B cell (primary cell): Measurements from ENCODE around the gene TEX19.

Source experiments
- CTCF ChIP-seq: fragments of 200-600 bp; IDR thresholded peaks from one replicate; pipeline ENCODE4 v1.8.0; 2022; ENCODE audit warnings: antibody characterized with exemption, mild to moderate bottlenecking
- EZH2 ChIP-seq: IDR thresholded peaks from 2 replicates; pipeline ENCODE4 v1.6.1; 2012; ENCODE audit warnings: borderline replicate concordance, low read depth, mild to moderate bottlenecking, moderate library complexity, low read length; ENCODE audit not compliant: insufficient read depth, poor library complexity, severe bottlenecking

GRCh38 chr17:82400830-82401229, 41.8 kb downstream of the TEX19 start:
- TF ChIP-seq CTCF: no peak
- no peak for TF ChIP-seq EZH2
